Measurements from ENCODE around the gene ATG7.

The ATG7 gene

DNA sequence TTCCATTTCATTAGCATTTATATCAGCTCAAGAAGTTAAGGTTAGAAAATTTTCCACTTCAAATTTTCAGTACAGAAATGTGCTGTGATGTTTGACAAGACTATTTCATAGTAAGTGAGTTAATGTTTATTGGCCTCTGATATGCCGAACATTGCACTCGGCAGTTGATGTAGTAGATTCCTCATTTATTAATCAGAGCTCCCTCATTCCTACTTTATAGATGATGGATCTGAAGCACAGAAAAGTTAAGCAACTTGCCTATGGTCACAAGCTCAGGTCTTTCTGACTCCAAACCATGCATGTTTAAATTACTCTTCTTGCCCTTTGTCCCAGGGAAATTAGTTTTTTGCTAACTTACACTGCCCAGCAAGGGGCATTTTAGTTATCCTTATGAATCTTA is 92.0 kb downstream of the ATG7 start:
- DNase-seq = no peak

DNA sequence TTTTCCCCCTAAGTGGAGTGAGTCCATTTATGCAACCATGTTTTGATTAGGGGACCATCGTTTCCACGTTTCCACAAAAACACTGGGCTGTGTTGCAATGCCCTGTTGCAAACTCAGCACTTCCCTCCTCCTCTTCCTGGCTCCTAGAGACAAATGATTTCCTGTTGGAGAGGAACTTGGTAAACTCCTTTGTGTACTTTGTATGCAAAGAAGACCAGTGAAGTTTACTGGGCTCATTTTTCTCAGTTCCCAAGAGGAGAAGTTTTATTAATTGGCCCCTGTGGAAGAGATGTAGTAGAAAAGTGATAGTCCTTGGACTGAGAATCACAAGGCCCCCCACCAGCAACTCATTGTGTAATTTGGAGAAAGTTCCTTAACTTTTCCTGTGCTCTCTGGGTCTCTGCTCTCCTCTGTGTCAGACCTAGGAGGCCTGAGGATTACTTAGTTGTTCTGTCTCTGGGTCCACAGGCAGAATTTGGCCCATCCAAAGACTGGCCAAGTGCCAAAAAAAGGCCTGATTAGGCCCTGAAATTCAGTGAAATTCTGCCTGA is 95.0 kb downstream of the ATG7 start:
- DNase-seq = no peak

GRCh38 chr3:11370191-11370590 is 98.0 kb downstream of the ATG7 start:
- no peak for DNase-seq

GRCh38 chr3:11370966-11371365 is 98.8 kb downstream of the ATG7 start:
- DNase-seq = no peak

DNA sequence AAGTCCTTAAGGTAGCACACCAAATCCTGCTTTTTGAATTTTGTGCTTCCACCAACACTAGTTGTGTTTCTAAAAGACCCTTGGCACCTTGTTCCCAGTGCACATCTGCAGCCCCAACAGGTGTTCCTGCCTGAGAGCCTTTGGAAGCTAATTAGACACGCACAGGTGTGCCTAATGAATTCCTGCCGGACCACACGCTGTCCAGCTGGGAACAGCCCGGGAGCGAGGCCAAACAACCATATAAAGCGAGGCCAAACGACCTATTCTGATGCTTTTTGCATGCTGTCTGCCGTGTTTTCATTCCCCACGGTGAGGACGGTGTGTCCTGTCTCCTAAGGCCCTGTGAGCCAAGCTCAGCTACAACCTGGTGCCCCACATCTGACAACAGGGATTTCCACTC is 99.5 kb downstream of the ATG7 start:
- no peak for DNase-seq

GRCh38 chr3:11373235-11373634 is 101.0 kb downstream of the ATG7 start:
- DNase-seq = no peak

DNA sequence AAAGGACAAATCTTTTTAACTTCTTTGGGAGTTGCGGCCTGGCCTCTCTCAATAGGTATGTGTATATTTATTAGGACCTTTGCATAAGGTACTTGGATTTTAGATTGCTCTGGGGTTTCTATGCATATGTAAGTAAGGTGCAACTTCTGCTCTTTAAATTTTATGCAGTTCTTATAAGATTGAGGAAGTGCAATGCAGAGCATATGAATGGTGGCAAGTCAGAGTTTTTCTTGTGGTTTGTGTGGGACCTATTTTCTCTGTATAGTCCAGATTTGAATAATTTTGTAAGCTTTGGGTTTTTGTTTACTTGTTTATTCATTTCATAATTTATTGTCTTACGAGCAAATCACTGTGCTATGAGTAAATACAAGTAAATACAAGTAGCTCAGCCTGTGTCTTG is 101.5 kb downstream of the ATG7 start:
- DNase-seq = no peak

- DNase-seq = no peak
Observed at GRCh38 chr3:11375333-11376088, 103.3 kb downstream of the ATG7 start.

DNA sequence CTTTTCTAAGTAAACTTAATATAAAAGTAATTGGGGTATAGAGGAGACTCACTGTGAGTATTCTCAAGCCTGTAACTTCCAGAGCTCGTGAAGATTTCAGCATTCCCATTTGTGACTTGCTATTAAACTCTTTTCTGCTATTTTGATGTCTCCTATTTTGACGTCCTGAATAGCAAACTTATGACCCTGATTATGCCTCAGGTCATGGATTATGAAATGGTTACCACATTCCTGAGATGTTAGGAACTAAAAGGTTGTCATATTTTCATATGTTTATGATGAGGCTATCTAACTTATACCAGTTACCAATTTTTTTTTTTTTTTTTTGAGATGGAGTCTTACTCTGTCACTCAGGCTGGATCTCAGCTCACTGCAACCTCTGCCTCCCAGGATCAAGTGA is 105.5 kb downstream of the ATG7 start:
- DNase-seq = no peak

- no peak for DNase-seq
Observed at GRCh38 chr3:11379238-11379823, 107.1 kb downstream of the ATG7 start.

- no peak for DNase-seq
Observed at GRCh38 chr3:11379824-11380701, 107.9 kb downstream of the ATG7 start.

DNA sequence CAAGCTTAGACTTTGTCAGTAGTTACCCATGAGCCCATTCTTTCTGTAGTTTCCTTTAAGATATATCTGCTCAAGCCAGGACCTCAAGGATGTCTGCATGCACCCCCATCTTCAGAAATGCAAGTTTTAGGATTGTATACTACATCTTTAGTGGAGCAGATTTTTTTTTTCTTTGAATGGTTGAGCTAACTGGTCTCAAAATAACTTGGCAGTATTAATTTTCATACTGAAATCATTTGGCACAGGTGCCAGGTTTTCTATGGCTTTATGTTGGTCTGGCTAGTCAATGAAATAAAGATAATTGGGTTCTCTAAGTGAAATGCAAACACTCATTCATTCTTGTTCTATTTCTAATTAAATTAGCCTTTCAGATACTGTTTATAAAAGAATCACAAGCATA is 108.9 kb downstream of the ATG7 start:
- DNase-seq = no peak

- DNase-seq = no peak
Observed at GRCh38 chr3:11381563-11381962, 109.4 kb downstream of the ATG7 start.

DNA sequence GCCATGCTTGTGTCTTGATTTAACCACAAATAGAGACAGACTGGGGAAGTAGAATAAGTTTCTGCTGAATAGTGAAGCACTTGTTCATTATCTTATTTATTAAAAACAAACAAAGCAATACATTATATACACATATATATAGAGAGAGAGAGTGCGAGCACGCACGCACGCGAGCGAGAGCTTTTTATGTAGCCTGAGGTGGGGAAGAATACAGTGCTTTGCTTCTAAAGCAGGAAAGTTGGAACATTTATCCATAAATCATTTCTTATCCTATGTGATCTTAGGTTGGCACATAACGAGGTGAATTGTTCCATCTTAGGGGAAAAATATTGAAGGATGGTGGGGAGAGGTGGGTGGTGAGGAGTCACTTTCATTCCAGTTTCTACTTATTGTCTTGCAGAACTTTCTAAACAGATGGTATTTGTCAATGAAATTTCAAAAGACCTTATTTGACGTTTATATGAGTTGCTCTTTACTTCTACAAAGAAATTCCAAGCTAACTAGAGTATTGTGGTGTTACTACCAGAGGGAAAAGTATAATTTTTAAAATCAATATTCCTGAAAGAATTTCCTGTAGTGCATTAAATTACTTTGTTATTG is 110.0 kb downstream of the ATG7 start:
- DNase-seq = no peak

GRCh38 chr3:11384074-11384473 is 111.9 kb downstream of the ATG7 start:
- DNase-seq = no peak

GRCh38 chr3:11385326-11385725 is 113.1 kb downstream of the ATG7 start:
- DNase-seq = no peak

DNA sequence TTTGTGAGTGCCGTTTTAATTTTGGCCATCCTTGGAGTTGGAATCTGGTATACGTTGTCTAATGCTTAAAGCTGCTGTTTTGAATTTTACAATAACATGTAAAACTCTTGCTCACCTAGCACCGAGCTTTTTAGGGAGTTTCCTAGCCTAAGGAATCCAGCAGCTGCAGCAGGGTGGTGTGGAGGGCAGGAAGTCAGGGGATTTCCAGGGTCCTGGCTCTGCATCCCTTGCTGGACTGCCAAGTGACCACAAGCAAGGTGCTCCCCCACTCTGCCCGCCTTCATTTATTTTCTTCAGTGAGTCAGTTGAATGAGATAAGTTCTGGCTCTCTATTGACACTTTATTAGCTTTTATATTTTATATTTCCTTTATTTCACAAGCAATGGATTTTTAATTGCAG is 113.7 kb downstream of the ATG7 start:
- DNase-seq = no peak

- DNase-seq = no peak
Observed at GRCh38 chr3:11386465-11387113, 114.4 kb downstream of the ATG7 start.

DNA sequence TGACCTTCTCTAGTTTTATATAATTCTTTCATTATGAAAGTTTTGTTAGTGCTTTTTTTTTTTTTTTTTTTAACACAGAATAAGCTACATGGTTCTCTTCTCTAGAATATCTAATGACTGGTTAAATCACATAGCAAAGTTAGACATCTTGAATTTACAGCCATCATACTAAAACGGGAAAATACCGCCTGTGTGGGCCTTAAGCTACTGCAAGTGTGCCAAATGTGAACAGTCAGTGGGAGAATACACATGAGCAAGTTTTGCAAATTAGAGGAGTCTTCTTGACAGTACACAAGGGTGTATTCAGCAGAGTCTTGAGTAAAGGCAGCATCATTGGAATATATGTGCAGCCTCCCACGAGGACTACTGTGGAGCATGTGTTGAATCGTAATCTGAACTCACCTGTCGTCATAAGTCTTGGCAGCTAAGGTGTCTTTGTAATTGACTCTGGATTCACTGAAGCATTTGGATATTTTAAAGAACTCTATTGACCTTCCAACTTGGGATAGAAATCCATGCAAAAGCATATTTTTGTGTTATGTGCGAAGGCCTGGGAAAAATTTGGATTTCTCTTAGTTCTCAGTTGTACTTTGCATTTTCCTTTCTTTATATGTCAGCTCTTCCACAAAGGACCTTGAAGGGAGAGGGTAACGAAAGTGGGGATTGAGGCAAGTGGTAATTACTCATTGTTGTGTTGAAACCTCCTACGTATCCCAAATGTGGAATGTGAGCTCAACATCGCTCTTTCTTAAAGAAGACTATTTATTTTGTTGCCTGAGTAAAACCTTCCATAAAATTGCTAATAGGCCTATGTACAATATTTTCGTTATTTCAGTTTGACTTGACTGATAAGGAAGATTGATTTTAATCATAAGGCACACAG is 117.4 kb downstream of the ATG7 start:
- DNase-seq = no peak

DNA sequence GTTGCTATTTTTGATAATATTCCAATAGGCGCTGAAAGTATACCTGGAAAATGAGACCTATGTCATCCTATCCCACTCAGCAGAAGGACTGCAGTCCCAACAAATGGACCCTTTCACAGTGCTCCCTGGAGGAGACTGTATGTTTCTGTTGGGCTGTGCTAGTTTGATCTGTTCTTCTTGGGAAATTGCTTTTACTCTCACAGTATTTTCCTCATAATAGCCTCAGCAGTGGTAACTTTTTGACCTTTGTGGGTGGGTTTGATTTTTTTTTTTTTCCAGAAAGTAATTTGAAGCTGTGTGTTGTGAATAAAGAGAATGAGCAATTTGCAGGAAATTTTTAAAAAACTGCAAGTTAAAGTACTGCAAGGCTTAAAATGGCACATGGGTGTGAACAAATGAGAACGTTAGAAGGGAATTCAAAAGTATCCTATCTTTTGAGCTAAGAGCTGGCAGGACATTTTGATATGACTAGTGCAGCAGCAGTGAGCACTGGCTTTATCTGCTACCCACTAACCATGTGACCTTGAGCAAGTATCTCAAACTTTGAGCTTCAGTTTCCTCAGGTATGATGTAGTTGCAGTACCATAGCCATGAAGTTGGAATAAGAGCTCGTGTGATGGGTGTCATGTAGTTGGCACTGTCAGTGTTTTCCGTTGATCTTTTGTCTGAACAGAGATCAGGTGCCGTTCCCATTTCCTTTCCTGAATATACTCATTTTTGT is 118.4 kb downstream of the ATG7 start:
- DNase-seq = no peak

Data from activated effector memory CD4-positive, alpha-beta T cell treated with anti-CD3 and anti-CD28 coated beads, Interleukin-2, amount 50 U/mL, for 16 hours (primary cell).